Astrocyte (in vitro differentiated cells and primary cell): ENCODE results near the gene MFSD6.

ENCODE experiments used
- CTCF ChIP-seq: IDR thresholded peaks from 2 replicates; pipeline ENCODE4 v1.5.1; 2011; ENCODE audit warnings: low read depth, mild to moderate bottlenecking, inconsistent platforms, low read length, moderate library complexity; ENCODE audit not compliant: insufficient read depth
- EZH2 ChIP-seq: IDR thresholded peaks from 2 replicates; pipeline ENCODE4 v1.6.1; 2012; ENCODE audit warnings: mild to moderate bottlenecking, low read length, inconsistent platforms; ENCODE audit not compliant: insufficient read depth

- TF ChIP-seq CTCF = no peak
- no peak for TF ChIP-seq EZH2
These were observed 54.0 kb downstream of the MFSD6 start for GRCh38 chr2:190462181-190462580.
